ACC112 (cell line): ENCODE data around the gene BARX2.

Source experiments
- H2AFZ ChIP-seq: fragments of 200-600 bp; sonication (generic); one replicate; pipeline ENCODE4 v1.6.0; 2017; ENCODE audit warnings: antibody characterized with exemption, low read length; ENCODE audit not compliant: unreplicated experiment
- H3K27ac ChIP-seq: fragments of 200-600 bp; sonication (generic); 2 replicates; pipeline ENCODE4 v1.5.1; 2014; ENCODE audit warnings: low read depth, mild to moderate bottlenecking, antibody characterized with exemption, low read length, moderate library complexity
- H3K27me3 ChIP-seq: fragments of 200-600 bp; sonication (generic); 2 replicates; pipeline ENCODE4 v1.6.1; 2014; ENCODE audit warnings: mild to moderate bottlenecking, antibody characterized with exemption, low read length, moderate library complexity, mixed read lengths; ENCODE audit not compliant: insufficient read depth
- H3K36me3 ChIP-seq: fragments of 200-600 bp; sonication (generic); 2 replicates; pipeline ENCODE4 v1.6.1; 2016; ENCODE audit warnings: mild to moderate bottlenecking, antibody characterized with exemption, low read length, moderate library complexity, mixed read lengths; ENCODE audit not compliant: insufficient read depth
- H3K4me1 ChIP-seq: fragments of 200-600 bp; sonication (generic); one replicate; pipeline ENCODE4 v1.6.1; 2016; ENCODE audit warnings: low read length, mixed read lengths; ENCODE audit not compliant: insufficient read depth, unreplicated experiment, control insufficient read depth
- H3K4me3 ChIP-seq: fragments of 200-600 bp; sonication (generic); 2 replicates; pipeline ENCODE4 v1.5.1; 2014; ENCODE audit warnings: mild to moderate bottlenecking, low read depth, low read length
- H3K79me2 ChIP-seq: fragments of 200-600 bp; sonication (generic); one replicate; pipeline ENCODE4 v1.6.0; 2016; ENCODE audit warnings: low read length; ENCODE audit not compliant: control insufficient read depth, unreplicated experiment, insufficient read depth

BARX2 gene

GRCh38 chr11:129423426-129423825, 47.8 kb downstream of the BARX2 start:
- Histone ChIP-seq H3K27ac (no peak overlapping the region), H3K79me2 (no peaks in the 10 kb centered on the region), H2AFZ (no peak overlapping the region), H3K4me1 (no peaks in the 10 kb centered on the region), H3K36me3 (no peaks in the 10 kb centered on the region), H3K27me3 (peaks cover 45% of the 10 kb centered on the region), H3K4me3 (no peak overlapping the region)

GRCh38 chr11:129425214-129425613, 49.6 kb downstream of the BARX2 start:
- Histone ChIP-seq H3K4me1 (no peaks in the 10 kb centered on the region), H3K27ac (no peak overlapping the region)

DNA sequence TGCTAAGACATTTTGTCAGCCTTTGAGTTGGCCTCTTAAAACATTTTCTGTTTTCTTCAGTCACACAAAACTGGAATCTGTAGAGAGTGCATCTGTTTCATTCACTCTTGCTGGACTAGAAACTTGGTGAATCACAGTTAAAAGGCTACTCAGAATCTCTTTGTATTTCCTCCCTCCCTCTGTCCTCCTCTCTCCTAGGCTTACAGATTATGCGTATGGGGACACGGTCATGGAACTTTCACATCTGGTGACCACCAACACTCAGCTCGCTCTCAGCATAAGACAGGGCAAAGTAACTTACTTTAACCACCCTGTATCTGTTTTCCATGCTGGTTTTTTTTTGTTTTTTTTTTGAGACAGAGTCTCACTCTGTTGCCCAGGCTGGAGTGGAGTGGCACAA, 50.4 kb downstream of the BARX2 start:
- H2AFZ ChIP-seq, result no peak overlapping the region
- H3K27me3 ChIP-seq, result peaks cover 37% of the 10 kb centered on the region
- no peak overlapping the region for H3K27ac ChIP-seq
- H3K36me3 ChIP-seq, result no peaks in the 10 kb centered on the region
- no peaks in the 10 kb centered on the region for H3K79me2 ChIP-seq
- no peaks in the 10 kb centered on the region for H3K4me1 ChIP-seq
- no peak overlapping the region for H3K4me3 ChIP-seq

More at GRCh38 chr11:129425214-129425613, 49.6 kb downstream of the BARX2 start:
- Histone ChIP-seq H2AFZ (no peak overlapping the region), H3K36me3 (no peaks in the 10 kb centered on the region), H3K79me2 (no peaks in the 10 kb centered on the region), H3K27me3 (peaks cover 42% of the 10 kb centered on the region), H3K4me3 (no peak overlapping the region)

GRCh38 chr11:129426776-129427175, 51.1 kb downstream of the BARX2 start:
- no peaks in the 10 kb centered on the region for H3K4me1 ChIP-seq
- no peak overlapping the region for H2AFZ ChIP-seq
- no peaks in the 10 kb centered on the region for H3K79me2 ChIP-seq
- peaks cover 39% of the 10 kb centered on the region for H3K27me3 ChIP-seq
- no peak overlapping the region for H3K27ac ChIP-seq
- H3K36me3 ChIP-seq, result no peaks in the 10 kb centered on the region
- no peak overlapping the region for H3K4me3 ChIP-seq

- no peak overlapping the region for H2AFZ ChIP-seq
- H3K27ac ChIP-seq, result no peak overlapping the region
- H3K4me3 ChIP-seq, result no peak overlapping the region
- H3K36me3 ChIP-seq, result no peaks in the 10 kb centered on the region
- H3K79me2 ChIP-seq, result no peaks in the 10 kb centered on the region
- peaks cover 36% of the 10 kb centered on the region for H3K27me3 ChIP-seq
- no peaks in the 10 kb centered on the region for H3K4me1 ChIP-seq
These were observed 51.7 kb downstream of the BARX2 start for GRCh38 chr11:129427376-129427775.

DNA sequence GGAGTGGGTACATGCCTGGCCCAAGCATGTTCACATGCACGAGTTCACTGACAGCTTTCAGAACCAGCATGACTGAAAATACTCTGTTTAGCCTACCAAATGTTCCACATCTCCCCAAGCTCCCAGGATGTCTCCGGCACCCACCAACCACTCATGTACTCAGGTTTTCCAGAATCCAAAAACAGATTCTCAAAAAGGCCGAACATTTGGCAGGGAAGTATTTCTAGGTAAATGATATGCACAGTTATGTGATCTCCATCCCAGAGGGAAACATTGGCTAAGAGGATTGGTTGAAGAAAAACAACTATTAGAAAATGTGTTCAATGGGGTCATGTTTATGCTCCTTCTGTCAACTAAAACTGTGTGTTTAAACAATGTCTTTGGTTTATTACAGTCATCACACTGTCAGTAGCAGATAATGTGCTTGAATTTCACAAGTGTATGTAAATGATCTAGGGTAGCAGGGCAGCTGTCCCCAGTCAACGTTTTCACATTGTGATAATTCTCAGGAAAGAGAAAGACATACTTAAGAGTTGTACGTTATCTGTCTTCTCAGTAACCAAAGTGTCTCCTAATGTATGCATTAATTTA, 52.3 kb downstream of the BARX2 start:
- Histone ChIP-seq H3K4me3 (no peak overlapping the region), H3K27me3 (peaks cover 35% of the 10 kb centered on the region), H2AFZ (no peak overlapping the region), H3K4me1 (no peaks in the 10 kb centered on the region), H3K79me2 (no peaks in the 10 kb centered on the region), H3K27ac (no peak overlapping the region), H3K36me3 (no peaks in the 10 kb centered on the region)

- Histone ChIP-seq H3K27ac (no peak overlapping the region), H3K4me3 (no peak overlapping the region), H2AFZ (no peak overlapping the region), H3K4me1 (no peaks in the 10 kb centered on the region), H3K27me3 (peaks cover 35% of the 10 kb centered on the region), H3K79me2 (no peaks in the 10 kb centered on the region), H3K36me3 (no peaks in the 10 kb centered on the region)
These were observed 52.9 kb downstream of the BARX2 start for GRCh38 chr11:129428557-129428956.

- H2AFZ ChIP-seq, result no peak overlapping the region
- H3K4me3 ChIP-seq, result no peak overlapping the region
- no peak overlapping the region for H3K27ac ChIP-seq
- H3K79me2 ChIP-seq, result no peaks in the 10 kb centered on the region
- no peaks in the 10 kb centered on the region for H3K36me3 ChIP-seq
- no peaks in the 10 kb centered on the region for H3K4me1 ChIP-seq
- H3K27me3 ChIP-seq, result peaks cover 23% of the 10 kb centered on the region; the same call in 1 of the 2 replicates
These were observed 59.2 kb downstream of the BARX2 start for GRCh38 chr11:129434641-129435498.

GRCh38 chr11:129435499-129436245, 60.0 kb downstream of the BARX2 start:
- no peak overlapping the region for H2AFZ ChIP-seq
- H3K4me1 ChIP-seq, result no peaks in the 10 kb centered on the region
- no peaks in the 10 kb centered on the region for H3K79me2 ChIP-seq
- no peaks in the 10 kb centered on the region for H3K36me3 ChIP-seq
- H3K27ac ChIP-seq, result no peak overlapping the region
- peaks cover 20% of the 10 kb centered on the region; the same call in 1 of the 2 replicates for H3K27me3 ChIP-seq
- H3K4me3 ChIP-seq, result no peak overlapping the region

- Histone ChIP-seq H3K36me3 (no peaks in the 10 kb centered on the region), H3K4me3 (no peak overlapping the region), H3K27me3 (peaks cover 17% of the 10 kb centered on the region; the same call in 1 of the 2 replicates), H2AFZ (no peak overlapping the region), H3K4me1 (no peaks in the 10 kb centered on the region), H3K27ac (no peak overlapping the region), H3K79me2 (no peaks in the 10 kb centered on the region)
These were observed 60.9 kb downstream of the BARX2 start for GRCh38 chr11:129436573-129436972.
